Loucy (cell line): ENCODE measurements around the gene LFNG.

Source experiments
- H2AFZ ChIP-seq: fragments of 200-600 bp; sonication (generic); 2 replicates; pipeline ENCODE4 v1.6.0; 2016; ENCODE audit warnings: antibody characterized with exemption, mild to moderate bottlenecking, low read length, moderate library complexity
- H3F3A ChIP-seq: fragments of 200-600 bp; 2 replicates; pipeline ENCODE4 v1.6.0; 2016; ENCODE audit warnings: antibody characterized with exemption, low read depth, mild to moderate bottlenecking
- H3K27me3 ChIP-seq: fragments of 200-600 bp; sonication (generic); 2 replicates; pipeline ENCODE4 v1.6.1; 2014; ENCODE audit warnings: low read length, mild to moderate bottlenecking; ENCODE audit not compliant: insufficient read depth, poor library complexity, severe bottlenecking
- H3K36me3 ChIP-seq: fragments of 200-600 bp; sonication (generic); 2 replicates; pipeline ENCODE4 v1.6.1; 2016; ENCODE audit warnings: low read length; ENCODE audit not compliant: insufficient read depth
- H3K4me1 ChIP-seq: fragments of 200-600 bp; sonication (generic); 2 replicates; pipeline ENCODE4 v1.5.1; 2014; ENCODE audit warnings: low read length, mild to moderate bottlenecking; ENCODE audit not compliant: insufficient read depth, poor library complexity, severe bottlenecking
- H3K4me2 ChIP-seq: fragments of 200-600 bp; sonication (generic); 2 replicates; pipeline ENCODE4 v1.6.0; 2014; ENCODE audit warnings: antibody characterized with exemption, low read length, low read depth, mild to moderate bottlenecking; ENCODE audit not compliant: poor library complexity, severe bottlenecking
- H3K4me3 ChIP-seq: fragments of 200-600 bp; sonication (generic); 2 replicates; pipeline ENCODE4 v1.5.1; 2014; ENCODE audit warnings: low read length, mild to moderate bottlenecking, mixed read lengths; ENCODE audit not compliant: poor library complexity, severe bottlenecking
- H3K79me2 ChIP-seq: fragments of 200-600 bp; sonication (generic); 2 replicates; pipeline ENCODE4 v1.6.1; 2014; ENCODE audit warnings: low read length; ENCODE audit not compliant: insufficient read depth
- H3K9ac ChIP-seq: fragments of 200-600 bp; sonication (generic); 2 replicates; pipeline ENCODE4 v1.6.0; 2014; ENCODE audit warnings: mild to moderate bottlenecking, low read depth, low read length, moderate library complexity; ENCODE audit not compliant: poor library complexity, severe bottlenecking
- H3K9me2 ChIP-seq: fragments of 200-600 bp; sonication (generic); replicated peaks from 2 replicates; pipeline ENCODE4 v1.6.1; 2016; ENCODE audit warnings: low read depth, low read length, mixed read lengths
- H3K9me3 ChIP-seq: fragments of 200-600 bp; sonication (generic); 2 replicates; pipeline ENCODE4 v1.6.1; 2014; ENCODE audit warnings: mild to moderate bottlenecking, antibody characterized with exemption, low read length, low read depth; ENCODE audit not compliant: insufficient read depth
- H4K20me1 ChIP-seq: fragments of 200-600 bp; sonication (generic); 2 replicates; pipeline ENCODE4 v1.6.0; 2014; ENCODE audit warnings: antibody characterized with exemption, low read length, mild to moderate bottlenecking; ENCODE audit not compliant: insufficient read depth, poor library complexity, severe bottlenecking
- EZH2phosphoT487 ChIP-seq: fragments of 200-600 bp; IDR thresholded peaks from 2 replicates; pipeline ENCODE4 v1.6.1; 2018; ENCODE audit warnings: antibody characterized with exemption, mild to moderate bottlenecking, moderate library complexity, borderline replicate concordance
- TF ChIP-seq, protein P1 (sequence below): fragments of 200-600 bp; sonication (generic); conservative IDR thresholded peaks from 2 replicates; pipeline ENCODE4 v1.5.1; 2014; ENCODE audit warnings: mild to moderate bottlenecking, antibody characterized with exemption, low read length

LFNG gene

DNA sequence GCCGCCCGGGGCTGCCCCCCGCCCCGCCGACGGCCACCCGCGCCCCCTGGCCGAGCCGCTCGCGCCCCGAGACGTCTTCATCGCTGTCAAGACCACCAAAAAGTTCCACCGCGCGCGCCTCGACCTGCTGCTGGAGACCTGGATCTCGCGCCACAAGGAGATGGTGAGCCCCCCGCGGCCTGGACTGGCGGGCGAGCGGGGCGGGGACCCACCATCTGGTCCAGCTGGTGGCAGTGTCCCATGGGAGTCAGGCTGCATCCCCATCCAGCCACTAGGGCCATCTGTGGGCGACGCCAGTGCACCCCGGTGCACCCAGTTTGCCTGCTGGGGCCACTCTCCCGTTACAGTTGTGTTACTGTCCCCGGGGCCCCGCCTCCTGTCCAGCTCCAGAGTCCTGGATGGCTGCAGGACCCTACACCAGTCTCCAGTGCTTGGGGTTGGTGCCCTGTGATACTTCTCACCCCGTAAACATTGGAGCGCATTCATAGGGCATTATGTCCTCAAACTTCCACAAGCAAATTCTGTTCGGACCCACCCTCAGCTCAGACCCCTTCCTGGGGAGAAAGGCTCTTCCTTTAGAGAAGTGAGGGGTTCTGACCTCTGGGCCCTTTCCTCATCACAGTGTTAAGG, 672 bp downstream of the LFNG start:
- Histone ChIP-seq H3K4me2 (peak overlapping the region; percentile 63), H4K20me1 (no peaks in the 10 kb centered on the region), H3K4me3 (peak overlapping the region; percentile 72), H3K9me2 (no peaks in the 10 kb centered on the region), H2AFZ (no peak overlapping the region), H3K9me3 (no peaks in the 10 kb centered on the region), H3K4me1 (peaks cover 47% of the 10 kb centered on the region), H3F3A (no peaks in the 10 kb centered on the region), H3K79me2 (no peaks in the 10 kb centered on the region), H3K36me3 (no peaks in the 10 kb centered on the region), H3K27me3 (no peaks in the 10 kb centered on the region), H3K9ac (no peak overlapping the region)
- TF ChIP-seq, protein P1, sequence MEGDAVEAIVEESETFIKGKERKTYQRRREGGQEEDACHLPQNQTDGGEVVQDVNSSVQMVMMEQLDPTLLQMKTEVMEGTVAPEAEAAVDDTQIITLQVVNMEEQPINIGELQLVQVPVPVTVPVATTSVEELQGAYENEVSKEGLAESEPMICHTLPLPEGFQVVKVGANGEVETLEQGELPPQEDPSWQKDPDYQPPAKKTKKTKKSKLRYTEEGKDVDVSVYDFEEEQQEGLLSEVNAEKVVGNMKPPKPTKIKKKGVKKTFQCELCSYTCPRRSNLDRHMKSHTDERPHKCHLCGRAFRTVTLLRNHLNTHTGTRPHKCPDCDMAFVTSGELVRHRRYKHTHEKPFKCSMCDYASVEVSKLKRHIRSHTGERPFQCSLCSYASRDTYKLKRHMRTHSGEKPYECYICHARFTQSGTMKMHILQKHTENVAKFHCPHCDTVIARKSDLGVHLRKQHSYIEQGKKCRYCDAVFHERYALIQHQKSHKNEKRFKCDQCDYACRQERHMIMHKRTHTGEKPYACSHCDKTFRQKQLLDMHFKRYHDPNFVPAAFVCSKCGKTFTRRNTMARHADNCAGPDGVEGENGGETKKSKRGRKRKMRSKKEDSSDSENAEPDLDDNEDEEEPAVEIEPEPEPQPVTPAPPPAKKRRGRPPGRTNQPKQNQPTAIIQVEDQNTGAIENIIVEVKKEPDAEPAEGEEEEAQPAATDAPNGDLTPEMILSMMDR, result no peak
- TF ChIP-seq EZH2phosphoT487, result no peak

DNA sequence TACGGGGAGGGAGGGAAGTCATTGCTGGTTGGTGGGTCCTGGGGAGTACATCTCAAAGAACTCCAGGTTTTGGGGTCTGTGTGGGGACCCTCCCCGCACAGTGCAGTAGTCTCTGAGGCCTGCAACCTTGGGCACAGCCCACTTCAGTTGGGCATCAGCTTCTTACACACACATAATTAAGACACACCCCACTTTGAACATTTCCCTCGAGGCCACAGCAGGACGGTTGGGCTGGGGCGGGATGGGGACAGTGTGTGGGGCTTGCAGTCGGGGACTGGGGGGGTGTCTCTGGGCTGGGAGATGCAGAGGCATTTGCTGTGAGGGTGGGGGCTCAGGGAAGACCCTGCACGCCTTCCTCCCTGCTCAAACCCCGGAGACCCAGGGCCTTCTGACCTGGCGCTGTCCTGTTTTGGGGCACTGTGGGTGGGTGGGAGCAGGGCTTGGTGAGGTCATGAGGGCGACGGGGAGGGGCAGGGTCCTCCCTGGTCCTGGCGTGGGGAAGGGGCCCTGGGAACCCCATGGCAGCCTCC, 1.3 kb downstream of the LFNG start:
- Histone ChIP-seq H3K27me3 (no peaks in the 10 kb centered on the region), H2AFZ (no peak overlapping the region), H3K9me2 (no peaks in the 10 kb centered on the region), H3K79me2 (no peaks in the 10 kb centered on the region), H3K4me2 (peak overlapping the region; percentile 63), H3K9ac (no peak overlapping the region), H3K9me3 (no peaks in the 10 kb centered on the region), H3K4me1 (peaks cover 47% of the 10 kb centered on the region), H4K20me1 (no peaks in the 10 kb centered on the region), H3F3A (no peaks in the 10 kb centered on the region; the same call in 1 of the 2 replicates), H3K36me3 (no peaks in the 10 kb centered on the region), H3K4me3 (peak overlapping the region; percentile 72)
- TF ChIP-seq EZH2phosphoT487, result no peak

DNA sequence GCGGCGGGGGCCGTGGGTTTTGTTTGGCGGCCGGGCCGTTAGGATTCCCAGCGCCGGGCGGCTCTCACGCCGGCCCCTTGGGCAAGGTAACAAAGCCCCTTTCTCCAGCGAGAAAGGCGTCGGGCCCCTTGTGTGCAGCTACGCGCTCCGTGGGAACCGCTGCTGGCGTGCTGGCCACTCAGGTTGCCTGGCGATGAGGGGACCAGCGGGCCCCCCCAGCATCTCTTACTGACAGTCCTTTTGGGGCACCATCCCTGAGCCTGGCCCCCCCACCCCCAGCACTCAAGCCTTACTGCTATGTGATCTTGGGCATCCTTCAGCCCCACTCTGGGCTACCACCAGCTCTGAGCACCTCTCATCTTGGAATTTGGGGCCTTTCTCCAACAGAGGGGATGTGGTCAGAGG, 1.8 kb downstream of the LFNG start:
- Histone ChIP-seq H3K4me2 (peak overlapping the region; percentile 63), H3K9me3 (no peaks in the 10 kb centered on the region)

More for the DNA sequence above, 1.8 kb downstream of the LFNG start:
- Histone ChIP-seq H3K27me3 (no peaks in the 10 kb centered on the region), H3K4me3 (peak overlapping the region; percentile 56), H3K79me2 (no peaks in the 10 kb centered on the region), H4K20me1 (no peaks in the 10 kb centered on the region), H3F3A (no peaks in the 10 kb centered on the region; the same call in 1 of the 2 replicates), H3K36me3 (no peaks in the 10 kb centered on the region), H2AFZ (no peak overlapping the region), H3K9ac (peak overlapping the region; percentile 33), H3K9me2 (no peaks in the 10 kb centered on the region), H3K4me1 (peaks cover 47% of the 10 kb centered on the region)
- TF ChIP-seq, protein P1, result no peak
- no peak for TF ChIP-seq EZH2phosphoT487
